ENCODE data around the gene STARD9. TPM values are rescaled to one million over a fixed set of nuclear protein-coding genes. Genes with fewer than 3 reads are reported as not detected.
"Not testable (repeated sequence)": the region's sequence is repeated elsewhere in the genome, so short reads cannot be mapped to it uniquely, and the experiment has no call there.

STARD9 gene
- 41.8 TPM for total RNA-seq

- peak; percentile 98 for DNase-seq
Measured at GRCh38 chr15:42575188-42576039, at the start of gene STARD9. STARD9 (plus strand) TSS chr15:42575606; CDS start chr15:42575716, 110 bp downstream.

- no peak for DNase-seq
Measured at GRCh38 chr15:42528970-42529369, 46.4 kb upstream of the STARD9 start.

GRCh38 chr15:42533246-42533645 lies 42.2 kb upstream of the STARD9 start:
- DNase-seq, result no peak

GRCh38 chr15:42544853-42545629 lies 30.4 kb upstream of the STARD9 start:
- no peak for DNase-seq

GRCh38 chr15:42547918-42548248 lies 27.5 kb upstream of the STARD9 start:
- DNase-seq, result no peak

- DNase-seq, result peak; percentile 74
Measured at GRCh38 chr15:42548249-42549031, 27.0 kb upstream of the STARD9 start, which contains the start of the genes HAUS2 and LRRC57. HAUS2 (plus strand) TSS chr15:42548838; CDS start chr15:42548873, 35 bp downstream. LRRC57 (minus strand) TSS chr15:42548793; CDS start chr15:42548434, 359 bp downstream.

- peak; percentile 39 for DNase-seq
Measured at GRCh38 chr15:42549032-42549491, 26.3 kb upstream of the STARD9 start.

GRCh38 chr15:42549741-42550392 lies 25.5 kb upstream of the STARD9 start:
- no peak for DNase-seq

GRCh38 chr15:42553554-42553953 lies 21.9 kb upstream of the STARD9 start:
- DNase-seq, result no peak

GRCh38 chr15:42556550-42557207 lies 18.7 kb upstream of the STARD9 start:
- DNase-seq, result not testable (repeated sequence)

GRCh38 chr15:42558739-42559138 lies 16.7 kb upstream of the STARD9 start:
- no peak for DNase-seq

GRCh38 chr15:42576040-42576594 lies 711 bp downstream of the STARD9 start:
- DNase-seq, result peak; percentile 32

- DNase-seq, result no peak
Measured at GRCh38 chr15:42576776-42577175, 1.4 kb downstream of the STARD9 start.

- peak; percentile 85 for DNase-seq
Measured at GRCh38 chr15:42577514-42578031, 2.2 kb downstream of the STARD9 start.

GRCh38 chr15:42578984-42579537 lies 3.7 kb downstream of the STARD9 start:
- no peak for DNase-seq

GRCh38 chr15:42581272-42581730 lies 5.9 kb downstream of the STARD9 start:
- peak; percentile 72 for DNase-seq

GRCh38 chr15:42582569-42583375 lies 7.4 kb downstream of the STARD9 start:
- DNase-seq, result no peak

GRCh38 chr15:42584031-42584765 lies 8.8 kb downstream of the STARD9 start:
- no peak for DNase-seq

All from skin of body (tissue), 2 donors.